D721Med (cell line): ENCODE results near the gene TAAR8.
"Not testable (repeated sequence)": the region's sequence is repeated elsewhere in the genome, so short reads cannot be mapped to it uniquely, and the experiment has no call there.

ENCODE experiments used
- DNase-seq: peaks from one replicate; pipeline ENCODE4 v3.0.0; 2011; ENCODE audit warnings: low spot score; ENCODE audit not compliant: insufficient read length
- FAIRE-seq: peaks from 2 replicates; lab custom pipeline; 2011; peaks lifted over from hg19 to GRCh38; lab: Jason Lieb, UNC
- TF ChIP-seq, protein P1 (sequence below): IDR thresholded peaks from 2 replicates; pipeline ENCODE4 v1.5.1; 2012; ENCODE audit warnings: mild to moderate bottlenecking, control low read depth; ENCODE audit not compliant: insufficient read depth; ENCODE audit errors: missing control alignments

Gene TAAR8

DNA sequence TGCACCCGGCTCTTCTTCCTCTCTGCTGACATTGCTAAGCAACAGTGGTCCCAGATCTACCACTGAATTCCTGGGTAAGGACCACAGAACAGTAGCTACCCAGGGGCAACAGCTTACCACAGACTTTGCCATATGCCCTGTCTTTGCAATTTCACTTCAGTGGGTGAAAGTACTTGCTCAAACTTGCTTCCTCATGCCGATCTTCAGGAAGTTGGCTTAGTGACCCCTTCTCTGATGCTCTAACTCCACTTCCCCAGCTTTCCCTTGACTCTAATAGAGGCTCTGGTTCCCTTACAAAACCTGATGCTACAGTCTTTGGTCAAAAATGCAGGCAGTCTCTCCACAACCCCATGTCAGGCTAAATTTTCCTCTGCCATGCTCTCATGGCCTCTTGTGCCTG is 40.4 kb downstream of the TAAR8 start:
- TF ChIP-seq, protein P1, sequence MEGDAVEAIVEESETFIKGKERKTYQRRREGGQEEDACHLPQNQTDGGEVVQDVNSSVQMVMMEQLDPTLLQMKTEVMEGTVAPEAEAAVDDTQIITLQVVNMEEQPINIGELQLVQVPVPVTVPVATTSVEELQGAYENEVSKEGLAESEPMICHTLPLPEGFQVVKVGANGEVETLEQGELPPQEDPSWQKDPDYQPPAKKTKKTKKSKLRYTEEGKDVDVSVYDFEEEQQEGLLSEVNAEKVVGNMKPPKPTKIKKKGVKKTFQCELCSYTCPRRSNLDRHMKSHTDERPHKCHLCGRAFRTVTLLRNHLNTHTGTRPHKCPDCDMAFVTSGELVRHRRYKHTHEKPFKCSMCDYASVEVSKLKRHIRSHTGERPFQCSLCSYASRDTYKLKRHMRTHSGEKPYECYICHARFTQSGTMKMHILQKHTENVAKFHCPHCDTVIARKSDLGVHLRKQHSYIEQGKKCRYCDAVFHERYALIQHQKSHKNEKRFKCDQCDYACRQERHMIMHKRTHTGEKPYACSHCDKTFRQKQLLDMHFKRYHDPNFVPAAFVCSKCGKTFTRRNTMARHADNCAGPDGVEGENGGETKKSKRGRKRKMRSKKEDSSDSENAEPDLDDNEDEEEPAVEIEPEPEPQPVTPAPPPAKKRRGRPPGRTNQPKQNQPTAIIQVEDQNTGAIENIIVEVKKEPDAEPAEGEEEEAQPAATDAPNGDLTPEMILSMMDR = no peak
- DNase-seq (no peak), FAIRE-seq (no peak)

DNA sequence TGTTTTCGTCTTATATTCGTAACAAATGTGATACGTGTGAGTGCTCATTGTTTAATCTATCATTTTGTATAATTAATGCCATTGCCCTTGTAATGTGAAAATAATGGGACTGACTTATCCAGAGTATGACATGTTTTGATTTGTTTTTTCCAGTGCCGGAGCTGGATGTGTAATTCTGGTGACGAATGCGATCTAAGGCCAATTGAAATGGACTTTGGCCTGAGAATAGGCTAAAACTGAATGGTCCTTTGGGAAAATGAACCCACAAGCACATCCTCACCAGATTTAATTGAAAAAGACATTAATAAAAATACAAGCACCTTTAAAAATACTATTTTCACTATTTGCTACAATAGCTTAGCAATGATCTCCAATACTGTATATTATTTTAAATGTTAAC is 43.7 kb downstream of the TAAR8 start:
- TF ChIP-seq, protein P1 = no peak
- DNase-seq = no peak
- FAIRE-seq = no peak

DNA sequence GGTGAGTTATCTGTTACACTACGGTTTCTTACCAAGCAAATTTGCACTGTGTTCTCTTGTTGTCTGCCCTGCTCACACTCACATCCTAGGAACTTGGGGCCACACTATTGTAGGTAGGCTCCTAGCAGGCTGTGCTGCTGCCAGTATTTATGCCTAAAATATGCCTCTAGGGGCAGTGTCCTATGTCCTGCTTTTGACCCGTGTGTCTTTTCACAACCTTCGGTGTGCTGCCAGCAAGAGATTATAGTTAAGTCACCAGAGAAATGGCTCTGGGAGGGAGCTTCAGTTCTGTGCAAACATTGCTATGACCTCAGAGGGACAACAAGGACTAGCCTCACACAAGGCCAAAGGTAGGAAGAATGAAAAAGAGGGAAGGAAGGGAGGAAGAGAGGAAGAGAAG is 46.0 kb downstream of the TAAR8 start:
- DNase-seq = no peak
- no peak for FAIRE-seq
- TF ChIP-seq, protein P1 = no peak

GRCh38 chr6:132600900-132601299 is 48.4 kb downstream of the TAAR8 start:
- DNase-seq, FAIRE-seq: not testable (repeated sequence)
